Measurements from ENCODE around the gene SYNPO2.

The SYNPO2 gene

DNA sequence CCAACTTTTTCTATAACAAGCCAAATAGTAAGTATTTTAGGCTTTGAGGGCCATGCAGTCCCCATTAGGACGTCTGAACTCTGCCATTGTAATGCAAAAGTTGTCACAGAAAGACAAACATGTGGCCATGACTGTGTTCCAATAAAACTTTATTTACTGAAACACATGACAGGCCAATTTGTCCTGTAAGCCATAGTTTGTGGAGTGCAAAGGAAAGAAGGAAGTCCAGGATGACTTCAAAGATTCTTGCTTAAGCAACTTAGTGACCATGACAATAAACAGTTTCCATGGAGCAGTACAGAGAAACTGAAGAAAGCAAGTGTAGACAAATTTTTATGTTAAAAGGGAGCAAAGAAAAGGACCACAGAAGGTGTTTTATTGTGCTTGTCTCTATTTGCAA is 212.0 kb downstream of the SYNPO2 start:
- H3K27ac ChIP-seq (ENCODE audit: low read depth, low read length), result no peak overlapping the region
- H3K4me1 ChIP-seq (ENCODE audit: control insufficient read depth, insufficient read depth, low read length), result peaks cover 2% of the 10 kb centered on the region

DNA sequence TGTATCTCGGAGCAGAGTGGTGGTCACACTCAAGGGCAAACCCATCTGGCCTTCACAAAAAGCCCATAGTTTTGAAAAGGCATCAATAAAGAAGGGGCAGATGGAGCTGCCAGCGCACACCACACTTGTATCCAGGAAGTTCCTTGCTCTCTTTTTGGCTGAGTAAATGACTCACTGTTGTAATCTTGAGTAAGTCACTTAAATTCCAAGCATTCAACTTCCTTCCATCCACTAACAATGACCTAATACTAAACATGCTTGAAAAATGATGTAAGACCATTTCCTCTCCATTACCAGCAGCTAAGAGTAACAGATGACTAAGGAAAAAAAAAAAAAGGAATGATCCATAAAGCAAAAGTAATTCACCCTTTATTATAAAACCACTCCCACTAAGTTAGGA is 214.6 kb downstream of the SYNPO2 start:
- no peaks in the 10 kb centered on the region for H3K36me3 ChIP-seq (ENCODE audit: control insufficient read depth, insufficient read depth, low read length)
- peak overlapping the region; percentile 30 for H3K27ac ChIP-seq (ENCODE audit: low read depth, low read length)
- H3K4me3 ChIP-seq (ENCODE audit: low read length), result no peak overlapping the region
- no peak overlapping the region for H3K9ac ChIP-seq (ENCODE audit: low read length)
- no peaks in the 10 kb centered on the region for H3K27me3 ChIP-seq (ENCODE audit: control insufficient read depth, insufficient read depth, low read length)
- H3K4me1 ChIP-seq (ENCODE audit: control insufficient read depth, insufficient read depth, low read length), result peaks cover 2% of the 10 kb centered on the region

More for the DNA sequence above, 212.0 kb downstream of the SYNPO2 start:
- Histone ChIP-seq H3K36me3 (ENCODE audit: control insufficient read depth, insufficient read depth, low read length) (no peaks in the 10 kb centered on the region), H3K4me3 (ENCODE audit: low read length) (no peak overlapping the region), H3K9ac (ENCODE audit: low read length) (no peak overlapping the region), H3K27me3 (ENCODE audit: control insufficient read depth, insufficient read depth, low read length) (no peaks in the 10 kb centered on the region)

DNA sequence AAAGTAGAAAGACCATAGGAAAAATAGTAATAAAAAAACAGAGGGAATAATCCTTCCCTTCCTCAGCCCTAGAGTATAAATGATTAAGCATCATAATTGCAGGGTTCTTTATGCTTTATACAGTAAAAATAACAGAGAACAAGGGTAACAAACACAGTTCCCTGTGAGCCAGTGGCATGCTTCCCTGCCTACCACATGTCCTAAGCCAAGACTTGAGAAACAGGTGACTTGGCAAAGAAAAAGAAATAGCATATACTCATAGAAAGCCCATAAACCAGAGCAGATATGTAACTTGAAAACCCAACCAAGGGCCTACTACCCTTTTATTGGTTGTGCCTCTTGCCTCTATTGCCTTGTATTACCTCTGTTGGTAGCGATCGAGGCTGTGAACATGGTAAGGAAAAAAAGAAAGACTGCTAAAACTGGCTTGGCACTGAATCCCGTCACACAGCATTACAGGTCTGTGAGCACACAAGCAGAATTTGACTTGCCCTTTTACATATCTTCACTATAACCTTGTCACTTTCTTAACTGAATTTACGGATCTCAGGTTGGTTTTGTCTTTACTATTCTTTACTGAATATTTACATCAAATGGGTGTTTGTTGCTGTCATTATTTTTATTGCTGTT is 216.1 kb downstream of the SYNPO2 start:
- H3K4me1 ChIP-seq (ENCODE audit: control insufficient read depth, insufficient read depth, low read length), result peaks cover 2% of the 10 kb centered on the region
- no peak overlapping the region for H3K4me3 ChIP-seq (ENCODE audit: low read length)
- no peaks in the 10 kb centered on the region for H3K36me3 ChIP-seq (ENCODE audit: control insufficient read depth, insufficient read depth, low read length)
- no peak overlapping the region for H3K27ac ChIP-seq (ENCODE audit: low read depth, low read length)
- H3K27me3 ChIP-seq (ENCODE audit: control insufficient read depth, insufficient read depth, low read length), result no peaks in the 10 kb centered on the region
- no peak overlapping the region for H3K9ac ChIP-seq (ENCODE audit: low read length)

DNA sequence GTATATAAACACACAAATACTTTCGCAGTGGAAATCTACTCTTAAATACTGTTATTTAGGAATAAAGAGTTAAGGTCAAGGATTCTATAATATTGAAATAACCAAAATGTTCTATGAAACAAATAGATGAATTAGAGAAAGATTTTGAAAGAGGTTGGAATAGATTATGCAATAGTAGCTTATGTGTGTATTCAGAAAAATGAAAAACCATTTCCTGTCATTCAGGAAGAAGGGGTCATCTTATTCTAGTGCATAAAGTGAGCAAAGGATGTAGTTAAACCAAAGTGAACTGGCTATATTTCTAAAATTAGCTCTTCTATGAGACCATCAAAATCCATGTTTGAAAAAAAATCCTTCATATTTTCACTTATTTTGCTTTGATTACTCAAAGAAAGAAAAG is 217.0 kb downstream of the SYNPO2 start:
- no peaks in the 10 kb centered on the region for H3K36me3 ChIP-seq (ENCODE audit: control insufficient read depth, insufficient read depth, low read length)
- no peaks in the 10 kb centered on the region for H3K27me3 ChIP-seq (ENCODE audit: control insufficient read depth, insufficient read depth, low read length)
- no peak overlapping the region for H3K27ac ChIP-seq (ENCODE audit: low read depth, low read length)
- peaks cover 2% of the 10 kb centered on the region for H3K4me1 ChIP-seq (ENCODE audit: control insufficient read depth, insufficient read depth, low read length)
- no peak overlapping the region for H3K4me3 ChIP-seq (ENCODE audit: low read length)
- H3K9ac ChIP-seq (ENCODE audit: low read length), result no peak overlapping the region

DNA sequence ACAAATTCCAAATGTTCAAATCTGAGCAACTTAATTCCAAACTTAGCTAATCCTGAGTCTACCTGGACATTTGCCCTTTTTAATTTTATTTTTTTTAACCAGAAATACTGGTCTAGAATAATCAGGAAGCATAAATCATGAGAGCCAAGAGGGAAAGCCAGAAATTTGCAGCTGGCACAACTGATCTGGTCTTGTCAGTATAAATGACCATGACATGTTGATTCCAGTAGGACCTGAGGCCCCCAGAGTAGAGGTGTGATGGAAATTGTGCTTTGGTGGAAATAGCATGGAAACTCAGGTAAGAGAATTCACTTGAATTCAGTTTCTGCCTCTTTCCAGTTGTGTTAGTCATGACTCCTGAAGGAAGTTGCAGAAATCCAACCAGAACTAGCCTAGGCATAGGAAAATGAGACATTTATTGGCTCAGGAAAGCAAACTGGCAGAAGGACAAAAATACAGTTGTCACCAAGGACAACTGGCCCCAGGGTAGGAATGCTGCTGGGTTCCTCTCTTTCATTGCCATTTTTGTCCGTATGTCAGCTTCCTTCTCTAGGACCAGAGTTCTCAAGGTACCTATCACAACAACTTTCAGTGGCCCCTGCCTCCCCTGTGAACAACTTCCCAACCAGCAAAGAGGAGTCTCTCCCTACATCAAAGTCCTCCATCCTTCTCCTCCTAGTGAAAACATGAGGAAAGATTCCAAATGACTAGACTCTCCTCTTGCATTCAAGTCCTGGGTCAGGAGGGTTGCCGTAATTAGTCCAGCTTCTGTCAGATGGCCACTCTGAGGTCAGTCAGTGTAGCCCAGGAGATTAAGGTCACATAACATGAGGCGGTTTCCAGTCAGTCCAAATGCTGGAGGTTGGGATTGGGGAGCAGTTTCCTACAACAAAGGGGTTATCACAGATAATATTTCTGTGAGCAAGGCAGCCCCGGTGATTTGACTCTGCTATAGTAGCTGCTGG is 217.7 kb downstream of the SYNPO2 start:
- H3K9ac ChIP-seq (ENCODE audit: low read length), result no peak overlapping the region
- no peak overlapping the region for H3K27ac ChIP-seq (ENCODE audit: low read depth, low read length)
- H3K4me1 ChIP-seq (ENCODE audit: control insufficient read depth, insufficient read depth, low read length), result peaks cover 2% of the 10 kb centered on the region

DNA sequence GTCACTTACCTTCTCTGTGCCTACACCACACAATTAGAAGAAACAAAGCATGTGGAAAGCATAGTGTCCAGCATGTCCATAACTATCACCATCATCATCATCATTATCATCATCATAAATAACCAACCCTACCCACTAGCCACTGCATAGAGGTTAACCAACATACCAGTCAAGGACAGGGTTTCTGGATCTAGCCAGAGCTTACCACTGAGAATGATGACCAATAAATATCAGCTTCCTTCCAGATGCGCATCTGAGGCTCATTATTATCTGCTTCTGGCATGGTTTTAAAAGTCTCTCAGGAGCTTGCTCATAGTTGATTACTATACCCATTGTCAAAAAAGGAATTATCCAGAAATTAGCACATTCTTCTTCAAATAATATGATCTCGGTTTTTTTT is 221.5 kb downstream of the SYNPO2 start:
- Histone ChIP-seq H3K9ac (ENCODE audit: low read length) (no peak overlapping the region), H3K27me3 (ENCODE audit: control insufficient read depth, insufficient read depth, low read length) (no peaks in the 10 kb centered on the region), H3K4me3 (ENCODE audit: low read length) (no peak overlapping the region), H3K27ac (ENCODE audit: low read depth, low read length) (no peak overlapping the region), H3K36me3 (ENCODE audit: control insufficient read depth, insufficient read depth, low read length) (no peaks in the 10 kb centered on the region), H3K4me1 (ENCODE audit: control insufficient read depth, insufficient read depth, low read length) (no peaks in the 10 kb centered on the region)

More for the DNA sequence above, 217.7 kb downstream of the SYNPO2 start:
- no peaks in the 10 kb centered on the region for H3K27me3 ChIP-seq (ENCODE audit: control insufficient read depth, insufficient read depth, low read length)
- H3K4me3 ChIP-seq (ENCODE audit: low read length), result no peak overlapping the region
- H3K36me3 ChIP-seq (ENCODE audit: control insufficient read depth, insufficient read depth, low read length), result no peaks in the 10 kb centered on the region
